Neural progenitor cell (in vitro differentiated cells): ENCODE results near the gene RGS12. TPM values are rescaled to one million over a fixed set of nuclear protein-coding genes. Genes with fewer than 3 reads are reported as not detected.

Experiments used
- DNase-seq: peaks from one replicate; pipeline ENCODE4 v3.0.0-alpha.2; 2016; ENCODE audit warnings: low spot score
- H2AFZ ChIP-seq: fragments of 200-600 bp; sonication (generic); replicated peaks from 2 replicates; pipeline ENCODE4 v1.6.1; 2016; ENCODE audit warnings: antibody characterized with exemption
- H3F3A ChIP-seq: fragments of 200-600 bp; sonication (generic); 2 replicates; pipeline ENCODE4 v1.6.1; 2016; ENCODE audit warnings: antibody characterized with exemption, low read depth
- H3K27ac ChIP-seq: fragments of 200-600 bp; sonication (generic); 2 replicates; pipeline ENCODE4 v1.5.1; 2016; ENCODE audit warnings: mild to moderate bottlenecking
- H3K27me3 ChIP-seq: fragments of 200-600 bp; sonication (generic); 2 replicates; pipeline ENCODE4 v1.6.1; 2016; ENCODE audit warnings: mild to moderate bottlenecking, moderate library complexity
- H3K36me3 ChIP-seq: fragments of 200-600 bp; sonication (generic); 2 replicates; pipeline ENCODE4 v1.5.1; 2016
- H3K4me1 ChIP-seq: fragments of 200-600 bp; sonication (generic); 2 replicates; pipeline ENCODE4 v1.6.1; 2016; ENCODE audit warnings: mixed run types
- H3K4me2 ChIP-seq: fragments of 200-600 bp; sonication (generic); 2 replicates; pipeline ENCODE4 v1.6.1; 2016
- H3K4me3 ChIP-seq: fragments of 200-600 bp; sonication (generic); 2 replicates; pipeline ENCODE4 v1.5.1; 2016
- H3K79me2 ChIP-seq: fragments of 200-600 bp; sonication (generic); 2 replicates; pipeline ENCODE4 v1.6.1; 2016; ENCODE audit warnings: low read depth
- H3K9ac ChIP-seq: fragments of 200-600 bp; sonication (generic); 2 replicates; pipeline ENCODE4 v1.6.1; 2016
- H3K9me3 ChIP-seq: fragments of 200-600 bp; sonication (generic); 2 replicates; pipeline ENCODE4 v1.5.1; 2016; ENCODE audit warnings: low read depth
- H4K20me1 ChIP-seq: fragments of 200-600 bp; sonication (generic); 2 replicates; pipeline ENCODE4 v1.6.1; 2016; ENCODE audit warnings: low read depth
- H3K27ac Mint-ChIP-seq: 3 replicates; pipeline ENCODE4 v1.8.0; 2021; ENCODE audit warnings: mixed read lengths
- H3K27me3 Mint-ChIP-seq: 2 replicates; pipeline ENCODE4 v1.8.0; 2022; ENCODE audit warnings: low read depth, mild to moderate bottlenecking, inconsistent platforms, moderate library complexity, mixed read lengths; ENCODE audit not compliant: insufficient read depth
- H3K36me3 Mint-ChIP-seq: 3 replicates; pipeline ENCODE4 v1.8.0; 2021; ENCODE audit warnings: mixed read lengths
- H3K4me1 Mint-ChIP-seq: 3 replicates; pipeline ENCODE4 v1.8.0; 2021; ENCODE audit warnings: mixed read lengths
- H3K4me3 Mint-ChIP-seq: 3 replicates; pipeline ENCODE4 v1.8.0; 2021; ENCODE audit warnings: mild to moderate bottlenecking, moderate library complexity, mixed read lengths
- H3K9me3 Mint-ChIP-seq: 3 replicates; pipeline ENCODE4 v1.8.0; 2020; ENCODE audit warnings: mixed read lengths
- EZH2 ChIP-seq: fragments of 200-600 bp; sonication (generic); IDR thresholded peaks from 2 replicates; pipeline ENCODE4 v1.6.1; 2017; ENCODE audit warnings: antibody characterized with exemption, mild to moderate bottlenecking, moderate library complexity
- EZH2phosphoT487 ChIP-seq: fragments of 200-600 bp; sonication (generic); IDR thresholded peaks from 2 replicates; pipeline ENCODE4 v1.6.1; 2017; ENCODE audit warnings: antibody characterized with exemption
- total RNA-seq: library from RNA; depleted of rRNA; stranded (reverse); fragments of >200 nt; gene quantifications from 2 replicates; pipeline ENCODE4 v1.2.3, GENCODE V29; 2015; ENCODE audit warnings: low replicate concordance
- TF ChIP-seq, protein P1 (sequence below): fragments of 200-600 bp; sonication (generic); IDR thresholded peaks from 2 replicates; pipeline ENCODE4 v1.5.1; 2017; ENCODE audit warnings: antibody characterized with exemption, mild to moderate bottlenecking

RGS12 gene
- total RNA-seq, 1 donor from 2014 or later, result 36.6 TPM

DNA sequence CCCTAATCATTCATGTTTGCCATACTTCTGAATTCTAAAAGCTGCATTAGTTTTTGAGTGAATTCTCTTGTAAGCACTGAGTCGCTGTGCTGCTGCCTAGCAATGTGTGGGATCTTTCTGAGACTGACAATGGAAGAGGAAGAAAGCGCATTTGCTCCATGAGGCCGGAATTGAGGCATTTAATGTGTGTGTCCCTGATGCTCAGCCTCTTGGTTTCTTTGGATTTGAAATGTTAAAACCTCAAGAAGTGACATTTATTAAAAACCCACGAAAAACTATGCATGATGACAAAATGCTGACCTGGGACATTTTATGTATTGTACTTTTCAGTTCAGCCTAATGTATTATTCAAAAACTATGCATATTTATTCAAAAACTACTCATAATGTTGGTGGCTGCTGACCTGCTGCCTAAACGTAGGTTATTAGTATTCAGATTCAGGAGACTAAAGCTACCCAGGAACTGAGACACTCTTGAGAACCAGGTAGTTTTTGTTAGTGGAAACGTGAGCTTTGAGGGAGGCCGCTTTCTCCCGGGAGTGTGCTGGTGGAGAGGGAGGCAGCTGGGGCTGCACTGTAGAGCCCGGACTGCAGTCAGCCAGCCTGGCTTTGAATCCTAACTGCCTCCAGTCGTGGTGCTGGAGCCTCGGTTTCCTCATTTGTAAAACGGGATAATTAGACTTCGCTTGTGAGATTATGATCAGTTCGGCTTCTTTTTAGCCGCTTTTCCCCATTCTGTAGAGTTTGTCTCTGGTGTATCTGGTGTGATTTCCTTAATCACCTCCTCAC, 11.3 kb downstream of the RGS12 start:
- H3K27me3 Mint-ChIP-seq, result peaks cover 2% of the 10 kb centered on the region
- H3K9me3 Mint-ChIP-seq, result no peaks in the 10 kb centered on the region
- peak overlapping the region; percentile 46 for H3K27ac Mint-ChIP-seq
- Histone ChIP-seq H3K4me3 (no peak overlapping the region), H3K9me3 (no peaks in the 10 kb centered on the region), H2AFZ (no peak overlapping the region), H3K36me3 (no peaks in the 10 kb centered on the region), H3F3A (peaks cover 7% of the 10 kb centered on the region), H3K4me2 (peak overlapping the region; percentile 15), H3K27me3 (no peaks in the 10 kb centered on the region), H3K9ac (peak overlapping the region; percentile 1), H3K27ac (no peak overlapping the region), H3K79me2 (peaks cover 89% of the 10 kb centered on the region), H4K20me1 (peaks cover 86% of the 10 kb centered on the region), H3K4me1 (peaks cover 52% of the 10 kb centered on the region)
- H3K4me1 Mint-ChIP-seq, result peaks cover 88% of the 10 kb centered on the region
- H3K4me3 Mint-ChIP-seq, result peak overlapping the region; percentile 7
- no peak for TF ChIP-seq EZH2
- TF ChIP-seq EZH2phosphoT487, result no peak
- TF ChIP-seq, protein P1, sequence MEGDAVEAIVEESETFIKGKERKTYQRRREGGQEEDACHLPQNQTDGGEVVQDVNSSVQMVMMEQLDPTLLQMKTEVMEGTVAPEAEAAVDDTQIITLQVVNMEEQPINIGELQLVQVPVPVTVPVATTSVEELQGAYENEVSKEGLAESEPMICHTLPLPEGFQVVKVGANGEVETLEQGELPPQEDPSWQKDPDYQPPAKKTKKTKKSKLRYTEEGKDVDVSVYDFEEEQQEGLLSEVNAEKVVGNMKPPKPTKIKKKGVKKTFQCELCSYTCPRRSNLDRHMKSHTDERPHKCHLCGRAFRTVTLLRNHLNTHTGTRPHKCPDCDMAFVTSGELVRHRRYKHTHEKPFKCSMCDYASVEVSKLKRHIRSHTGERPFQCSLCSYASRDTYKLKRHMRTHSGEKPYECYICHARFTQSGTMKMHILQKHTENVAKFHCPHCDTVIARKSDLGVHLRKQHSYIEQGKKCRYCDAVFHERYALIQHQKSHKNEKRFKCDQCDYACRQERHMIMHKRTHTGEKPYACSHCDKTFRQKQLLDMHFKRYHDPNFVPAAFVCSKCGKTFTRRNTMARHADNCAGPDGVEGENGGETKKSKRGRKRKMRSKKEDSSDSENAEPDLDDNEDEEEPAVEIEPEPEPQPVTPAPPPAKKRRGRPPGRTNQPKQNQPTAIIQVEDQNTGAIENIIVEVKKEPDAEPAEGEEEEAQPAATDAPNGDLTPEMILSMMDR, result no peak
- peaks cover 2% of the 10 kb centered on the region for H3K36me3 Mint-ChIP-seq
- DNase-seq, result no peak

DNA sequence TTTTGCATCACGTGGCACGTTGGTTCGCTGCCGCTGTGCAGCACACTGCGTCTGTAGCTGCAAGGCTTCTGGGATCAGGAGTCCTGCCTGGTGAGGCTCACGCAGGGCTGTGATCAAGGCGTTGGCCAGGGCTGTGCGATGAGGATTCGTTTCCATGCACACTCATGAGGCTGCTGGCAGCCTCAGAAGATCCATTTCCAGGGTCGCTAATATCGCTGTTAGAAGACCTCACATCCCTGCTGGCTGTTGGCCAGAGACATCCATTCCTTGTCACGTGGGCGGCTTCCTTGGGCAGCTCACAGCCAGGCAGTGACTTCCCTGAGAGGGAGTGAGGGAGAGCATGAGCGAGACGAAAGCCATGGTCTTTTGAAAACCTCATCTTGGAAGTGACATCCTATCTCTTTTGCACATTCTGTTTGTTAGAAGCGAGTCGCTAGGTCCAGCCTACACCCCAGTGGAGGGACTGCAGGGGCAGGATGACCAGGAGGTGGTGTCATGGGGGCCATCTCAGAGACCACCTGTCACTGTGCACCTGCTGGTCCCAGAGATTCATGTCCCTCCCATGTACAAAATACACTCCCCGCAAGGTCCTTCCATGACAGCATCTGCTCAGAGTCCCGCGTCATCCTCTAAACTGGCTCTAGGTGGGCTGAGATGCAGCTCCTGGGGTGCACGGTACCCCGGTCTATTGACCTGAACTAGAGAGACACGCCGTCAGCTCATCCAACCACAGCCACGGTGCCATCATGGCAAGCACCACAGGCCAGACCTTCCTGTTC, 12.2 kb downstream of the RGS12 start:
- Histone ChIP-seq H3F3A (peaks cover 7% of the 10 kb centered on the region), H3K79me2 (peaks cover 80% of the 10 kb centered on the region), H3K27ac (no peak overlapping the region), H3K36me3 (no peaks in the 10 kb centered on the region), H3K9ac (no peak overlapping the region), H3K27me3 (no peaks in the 10 kb centered on the region), H4K20me1 (peaks cover 81% of the 10 kb centered on the region), H3K4me2 (no peak overlapping the region), H3K4me1 (peaks cover 43% of the 10 kb centered on the region), H3K4me3 (no peak overlapping the region), H2AFZ (no peak overlapping the region), H3K9me3 (no peaks in the 10 kb centered on the region)
- peaks cover 2% of the 10 kb centered on the region for H3K36me3 Mint-ChIP-seq
- peak overlapping the region; percentile 69 for H3K27ac Mint-ChIP-seq
- H3K27me3 Mint-ChIP-seq, result peaks cover 2% of the 10 kb centered on the region
- TF ChIP-seq EZH2 (no peak), EZH2phosphoT487 (no peak)
- TF ChIP-seq, protein P1, result no peak
- H3K4me1 Mint-ChIP-seq, result peaks cover 79% of the 10 kb centered on the region
- DNase-seq, result no peak
- H3K4me3 Mint-ChIP-seq, result peak overlapping the region; percentile 8
- H3K9me3 Mint-ChIP-seq, result no peaks in the 10 kb centered on the region

DNA sequence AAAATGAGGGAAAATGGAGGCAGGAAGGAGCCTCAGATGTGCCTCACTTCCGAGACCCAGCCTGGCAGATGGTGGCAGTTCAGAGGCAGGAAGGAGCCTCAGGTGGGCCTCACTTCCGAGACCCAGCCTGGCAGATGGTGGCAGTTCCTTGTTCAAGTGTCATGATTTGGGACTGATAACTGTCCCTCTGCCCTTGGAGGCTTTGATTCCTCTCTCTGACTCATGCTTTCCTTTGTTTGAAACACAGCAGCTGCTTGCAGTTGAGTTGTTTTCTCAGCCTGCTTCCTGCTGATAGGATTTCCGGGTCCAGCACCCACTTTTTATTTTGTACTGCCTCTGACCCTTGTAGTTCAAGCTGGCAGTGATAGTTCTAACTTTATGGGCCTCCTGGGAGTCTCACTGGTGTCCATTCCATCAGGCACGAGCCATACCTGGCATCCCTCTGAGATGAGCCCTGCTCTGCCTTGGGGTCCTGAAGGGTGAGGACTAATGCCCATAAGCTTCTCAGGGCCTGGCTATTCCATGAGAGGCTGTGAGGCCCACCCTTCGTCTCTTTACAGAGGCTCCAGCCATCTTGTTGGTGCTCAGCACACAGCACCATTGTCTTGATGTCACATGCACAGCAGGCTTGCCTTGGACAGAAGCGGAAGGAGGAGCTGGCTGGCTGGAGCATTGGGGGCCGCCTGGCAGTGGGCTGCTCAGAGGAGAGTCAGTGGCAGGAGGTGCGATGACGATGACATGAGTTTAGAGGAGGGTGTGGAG, 13.0 kb downstream of the RGS12 start:
- peaks cover 2% of the 10 kb centered on the region for H3K36me3 Mint-ChIP-seq
- DNase-seq, result peak; percentile 45
- H3K4me3 Mint-ChIP-seq, result peak overlapping the region; percentile 62
- no peaks in the 10 kb centered on the region for H3K27me3 ChIP-seq
- peaks cover 2% of the 10 kb centered on the region for H3K27me3 Mint-ChIP-seq
- peaks cover 75% of the 10 kb centered on the region for H3K4me1 Mint-ChIP-seq
- TF ChIP-seq EZH2phosphoT487, result no peak
- TF ChIP-seq, protein P1, result no peak
- no peak for TF ChIP-seq EZH2
- peaks cover 7% of the 10 kb centered on the region for H3F3A ChIP-seq
- H3K9ac ChIP-seq, result no peak overlapping the region
- H3K9me3 Mint-ChIP-seq, result no peaks in the 10 kb centered on the region
- no peaks in the 10 kb centered on the region for H3K9me3 ChIP-seq
- no peaks in the 10 kb centered on the region for H3K36me3 ChIP-seq
- no peak overlapping the region for H3K4me3 ChIP-seq
- peaks cover 79% of the 10 kb centered on the region for H3K79me2 ChIP-seq
- H2AFZ ChIP-seq, result no peak overlapping the region
- peak overlapping the region; percentile 76 for H3K27ac Mint-ChIP-seq
- H3K4me1 ChIP-seq, result peaks cover 40% of the 10 kb centered on the region
- H3K4me2 ChIP-seq, result peak overlapping the region; percentile 25
- no peak overlapping the region for H3K27ac ChIP-seq
- peaks cover 78% of the 10 kb centered on the region for H4K20me1 ChIP-seq
